GM21737 (cell line): ENCODE data around the gene CDH22.

Experiments used
- ATAC-seq: cut with Tn5 transposase; IDR thresholded peaks from one replicate; pipeline ENCODE4 v1.9.1; 2021; ENCODE audit warnings: mild to moderate bottlenecking, moderate library complexity; ENCODE audit not compliant: unreplicated experiment

Gene CDH22

DNA sequence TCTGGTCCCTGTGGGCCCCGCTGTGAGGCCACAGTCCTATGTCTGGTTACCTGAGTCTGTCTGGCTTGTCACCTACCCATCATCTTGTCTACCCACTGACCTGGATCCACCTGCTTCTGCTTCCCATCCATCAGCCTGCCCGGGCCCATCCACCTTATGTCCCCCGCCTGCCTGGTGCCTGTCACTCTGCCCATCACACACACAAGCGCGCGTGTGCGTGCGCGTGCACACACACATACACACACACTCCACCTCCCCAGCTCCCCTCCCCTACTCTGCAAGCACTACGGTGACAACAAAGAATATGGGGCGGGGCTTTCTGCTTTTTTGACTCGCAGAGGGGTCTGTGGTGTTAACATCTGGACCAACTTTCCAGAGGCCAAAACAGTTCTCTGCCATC is 8.0 kb downstream of the CDH22 start:
- no peak for ATAC-seq

DNA sequence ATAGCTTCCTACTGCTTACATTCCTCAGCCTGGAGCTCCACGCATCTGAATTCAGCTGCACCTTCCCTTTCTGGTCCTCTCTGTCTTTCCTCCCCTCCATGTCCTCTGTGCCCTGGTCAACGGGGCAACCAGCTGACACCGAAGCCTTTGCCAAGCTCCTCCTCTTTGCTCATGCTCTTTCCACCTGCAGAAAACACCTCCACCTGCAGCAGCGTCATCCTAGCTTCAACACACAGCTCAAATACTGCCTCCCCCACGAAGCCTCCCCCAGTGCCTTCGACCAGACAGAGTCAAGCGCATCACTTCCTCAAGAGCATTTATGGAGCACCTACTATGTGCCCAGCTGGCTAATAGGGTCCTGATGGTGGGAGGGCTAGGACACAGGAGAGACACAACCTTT is 9.2 kb downstream of the CDH22 start:
- no peak for ATAC-seq

DNA sequence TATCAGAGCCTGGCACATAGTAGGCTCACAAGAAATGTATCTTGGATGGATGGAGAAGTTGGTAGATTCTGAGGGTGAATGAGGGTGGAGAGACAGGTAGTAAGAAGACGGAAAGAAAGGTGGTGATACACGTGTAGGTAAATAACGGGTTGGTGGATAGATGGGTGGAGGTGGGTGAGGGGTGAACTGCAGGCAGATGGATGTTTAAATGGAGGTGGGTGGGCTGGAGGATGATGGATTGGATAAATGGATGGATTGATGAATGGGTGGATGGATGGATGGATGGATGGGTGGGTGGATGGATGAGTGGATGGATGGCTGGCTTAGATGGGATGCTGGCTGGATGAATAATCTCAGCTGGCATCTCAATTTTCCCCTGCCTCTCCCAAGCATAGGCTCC is 9.9 kb downstream of the CDH22 start:
- no peak for ATAC-seq

GRCh38 chr20:46296526-46297250 is 11.6 kb downstream of the CDH22 start:
- ATAC-seq, result no peak

GRCh38 chr20:46293084-46293483 is 15.2 kb downstream of the CDH22 start:
- ATAC-seq, result no peak

DNA sequence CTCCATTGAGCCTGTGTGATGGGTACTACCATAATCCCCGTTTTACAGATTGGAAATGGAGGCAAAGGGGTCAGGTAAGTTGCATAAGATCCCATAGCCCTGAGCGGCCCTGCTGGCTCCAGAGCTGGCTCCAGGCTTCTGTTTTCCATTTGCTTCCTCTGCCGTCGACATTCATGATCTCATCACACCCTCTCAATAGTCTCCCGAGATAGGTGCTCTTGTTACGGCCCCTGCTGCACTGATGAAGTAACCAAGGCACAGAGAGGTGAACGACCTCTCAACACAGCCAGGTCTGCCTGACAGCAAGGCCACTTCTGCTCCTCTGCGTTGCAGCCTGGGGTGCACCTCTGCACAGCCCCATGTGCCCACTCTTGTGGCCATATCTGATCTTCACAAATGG is 16.9 kb downstream of the CDH22 start:
- ATAC-seq, result no peak

DNA sequence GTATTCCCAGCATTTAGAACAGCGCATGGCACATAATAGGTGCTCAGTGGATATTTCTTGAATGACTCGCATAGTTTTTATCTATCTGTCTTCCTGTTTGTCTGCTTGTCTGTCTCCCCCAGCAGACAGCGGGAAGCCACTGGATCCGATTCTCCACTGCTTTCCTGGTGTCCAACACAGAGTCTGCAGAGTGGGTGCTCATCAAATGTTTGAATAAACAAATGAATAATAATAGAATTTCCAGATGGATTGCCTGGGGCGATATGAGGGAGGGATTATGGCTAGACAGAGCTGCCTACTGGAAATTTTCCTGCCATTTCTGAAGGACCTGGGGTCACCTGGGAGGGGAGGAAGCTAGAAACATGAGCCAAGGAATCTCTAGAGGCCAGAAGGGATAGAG is 18.9 kb downstream of the CDH22 start:
- no peak for ATAC-seq

DNA sequence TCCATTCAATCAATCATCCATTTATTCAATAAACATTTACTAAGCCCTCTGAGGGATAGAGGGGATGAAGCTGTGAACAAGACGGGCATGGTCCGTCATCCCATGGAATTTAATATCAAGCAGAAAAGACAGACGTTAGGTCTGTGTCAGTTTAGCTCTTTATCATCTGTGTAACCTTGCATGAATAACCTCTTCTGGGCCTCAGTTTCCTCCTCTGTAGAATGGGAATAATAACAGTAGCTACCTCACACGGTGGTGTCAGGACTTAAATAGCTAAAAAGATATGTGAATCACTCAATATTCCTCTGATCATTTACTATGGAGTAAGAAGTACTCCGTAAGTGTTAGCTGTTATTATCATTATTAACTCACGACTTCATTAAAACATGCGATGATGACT is 21.3 kb downstream of the CDH22 start:
- no peak for ATAC-seq

- no peak for ATAC-seq
Observed at GRCh38 chr20:46286382-46286781, 21.9 kb downstream of the CDH22 start.

GRCh38 chr20:46285740-46286139 is 22.6 kb downstream of the CDH22 start:
- no peak for ATAC-seq

DNA sequence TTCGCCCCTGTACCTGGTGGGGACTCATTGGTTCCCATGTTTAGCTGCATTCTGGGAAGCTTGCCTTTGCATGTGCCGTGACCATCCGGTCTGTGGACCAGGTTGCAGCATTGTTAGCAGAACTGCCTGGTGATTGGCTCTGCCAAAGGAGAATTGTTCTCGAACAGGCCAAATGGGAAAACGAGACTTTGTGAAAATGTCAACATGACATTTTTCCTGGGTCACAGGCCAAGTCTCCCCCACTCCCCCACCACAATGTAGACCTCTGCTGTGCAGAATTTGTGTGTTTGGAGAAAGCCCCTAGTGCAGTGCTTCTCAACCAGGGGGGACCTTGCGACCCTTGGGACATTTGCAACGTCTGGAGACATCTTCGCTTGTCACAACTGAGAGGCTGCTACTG is 23.2 kb downstream of the CDH22 start:
- no peak for ATAC-seq

- ATAC-seq, result no peak
Observed at GRCh38 chr20:46284040-46284427, 24.3 kb downstream of the CDH22 start.

DNA sequence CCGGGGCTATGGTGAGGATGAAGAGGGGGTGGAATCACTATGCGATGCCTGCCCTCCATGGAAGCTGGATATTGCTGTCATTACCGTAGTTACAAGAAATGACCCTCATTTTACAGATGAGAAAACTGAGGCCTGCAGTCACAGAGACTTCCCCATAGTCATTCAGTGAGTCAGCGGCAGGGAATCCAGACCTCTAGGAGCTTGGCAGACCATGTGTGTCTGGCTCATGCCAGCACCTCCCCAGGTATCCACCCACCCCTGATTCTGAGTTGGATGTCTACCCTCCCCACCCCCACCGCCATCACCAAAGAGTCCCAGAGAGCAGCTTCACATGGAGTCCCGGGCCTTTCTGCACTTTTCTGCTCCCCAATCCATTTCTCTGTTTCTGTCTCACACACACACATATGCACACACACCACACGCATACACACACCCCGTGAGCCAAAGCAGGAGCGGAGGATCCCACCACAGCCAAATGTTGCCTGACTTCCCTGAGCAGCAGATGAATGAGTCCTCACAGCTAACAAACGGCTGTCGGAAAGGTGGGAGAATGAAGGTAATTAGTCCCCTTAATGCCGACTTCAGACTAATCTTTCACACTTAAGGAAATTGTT is 24.8 kb downstream of the CDH22 start:
- ATAC-seq, result no peak

DNA sequence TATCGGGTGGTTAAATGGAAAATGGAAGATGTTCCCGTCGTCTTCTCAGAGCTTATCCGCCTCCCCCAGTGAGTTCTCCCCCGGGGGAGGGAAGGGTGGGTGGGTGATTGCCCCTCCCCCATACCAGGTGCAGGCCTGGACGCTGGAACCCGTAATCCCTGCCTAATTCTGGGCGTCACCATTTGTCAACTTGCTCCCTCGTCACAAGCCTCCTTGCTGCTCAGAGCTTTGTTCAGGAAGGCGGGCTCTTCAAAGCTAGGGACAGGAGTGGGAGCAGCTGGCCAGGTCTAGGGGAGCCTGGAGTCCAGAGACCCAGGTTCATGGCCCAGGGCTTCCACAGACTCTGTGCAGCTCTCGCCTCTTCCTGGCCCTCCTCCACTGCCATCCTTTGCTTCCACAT is 25.6 kb downstream of the CDH22 start:
- no peak for ATAC-seq

DNA sequence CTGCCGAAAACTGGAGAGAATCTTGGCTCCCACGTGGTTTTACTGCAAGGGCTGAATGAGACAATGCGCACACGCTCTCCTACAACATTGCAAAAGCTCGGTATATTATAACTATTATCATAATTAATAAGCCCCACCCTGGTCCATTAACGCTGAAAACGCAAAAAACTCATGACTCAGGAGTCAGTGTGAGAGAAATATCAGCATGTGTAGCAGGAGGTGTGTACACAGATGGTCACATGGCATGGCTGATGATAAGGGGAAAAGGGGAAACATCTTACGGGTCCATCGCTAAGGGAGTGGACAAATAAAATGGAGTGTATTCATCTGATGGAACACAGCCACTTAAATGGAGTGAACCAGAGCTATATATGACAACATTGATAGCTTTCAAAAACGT is 29.2 kb downstream of the CDH22 start:
- no peak for ATAC-seq

- no peak for ATAC-seq
Observed at GRCh38 chr20:46277602-46278001, 30.7 kb downstream of the CDH22 start.

DNA sequence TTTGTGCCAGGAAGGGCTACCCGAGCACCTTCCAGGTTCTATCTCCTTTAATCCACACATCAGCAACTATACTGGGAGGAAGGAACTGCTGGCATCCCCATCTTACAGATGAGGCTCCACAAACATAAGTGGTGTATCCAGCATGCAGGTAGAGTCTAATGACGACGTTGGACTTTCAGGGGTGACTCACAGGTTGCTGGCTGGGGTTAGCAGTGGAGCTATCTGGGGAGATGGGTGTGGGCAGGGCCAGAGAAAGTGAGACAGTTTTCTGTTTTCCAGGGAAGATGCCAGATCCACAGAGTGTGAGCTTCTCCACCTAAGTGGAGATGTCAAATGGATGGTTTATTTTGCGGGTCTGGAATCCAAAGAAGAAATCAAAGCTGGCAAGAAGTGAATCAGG is 31.8 kb downstream of the CDH22 start:
- ATAC-seq, result no peak

GRCh38 chr20:46275091-46275490 is 33.2 kb downstream of the CDH22 start:
- ATAC-seq, result no peak

GRCh38 chr20:46273717-46274116 is 34.6 kb downstream of the CDH22 start:
- no peak for ATAC-seq

GRCh38 chr20:46272389-46273047 is 35.8 kb downstream of the CDH22 start:
- no peak for ATAC-seq

DNA sequence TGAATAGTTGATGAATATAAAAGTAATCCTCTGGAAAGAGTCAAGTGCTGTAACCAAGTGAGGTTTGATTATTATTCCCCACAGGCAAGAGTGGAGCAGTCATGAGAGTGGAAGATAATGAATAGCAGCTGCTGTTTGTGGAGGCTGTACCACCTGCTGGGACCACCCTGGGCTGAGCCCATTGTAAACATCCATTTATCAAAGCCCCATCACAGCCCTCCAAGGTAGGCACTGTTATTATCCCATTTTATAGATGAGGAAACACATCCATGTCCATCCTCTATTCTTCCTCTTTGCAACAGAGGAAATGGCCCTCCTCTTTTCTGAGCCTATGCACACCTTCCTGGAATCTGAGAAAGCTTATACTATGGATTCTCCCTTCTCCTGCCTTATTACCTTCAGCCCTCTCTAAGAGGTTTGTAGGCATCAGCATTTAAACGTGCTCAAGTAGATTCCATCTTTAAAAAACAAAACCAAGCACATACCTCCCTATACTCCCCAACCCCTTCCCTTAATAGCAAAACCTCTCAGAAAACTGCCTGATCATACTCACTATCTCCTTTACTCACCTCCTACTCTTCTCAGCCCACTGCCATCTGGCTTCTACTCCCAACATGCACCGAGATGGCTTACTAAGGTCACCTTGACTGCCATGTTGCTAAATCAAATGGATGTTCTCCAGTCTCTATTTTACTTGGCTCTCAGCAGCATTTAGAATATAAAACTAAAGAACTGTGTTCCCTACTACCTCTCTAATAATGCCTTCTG is 37.1 kb downstream of the CDH22 start:
- no peak for ATAC-seq

GRCh38 chr20:46269372-46269771 is 38.9 kb downstream of the CDH22 start:
- ATAC-seq, result no peak
